ENCODE measurements around the gene NPPC.
A peak's percentile ranks its signal among the peaks of the same experiment; 100 is the strongest.

The NPPC gene

GRCh38 chr2:231877533-231878456, 48.4 kb downstream of the NPPC start:
- in situ Hi-C loops (cut with HindIII; ENCODE audit: low pct_ligation_motif_present, low sequenced_read_pairs) = no loop called here
- Histone ChIP-seq H3K27me3 (replicated peaks) (no peaks in the 10 kb centered on the region), H3K4me3 (ENCODE audit: low read depth, low read length) (no peak overlapping the region), H3K27ac (no peak overlapping the region), H3K36me3 (replicated peaks) (no peaks in the 10 kb centered on the region)
- no peak for TF ChIP-seq CTCF (IDR thresholded peaks at IDR 0.05; ENCODE audit: low read depth, low read length, missing control alignments)
- DNase-seq = peak; percentile 65

GRCh38 chr2:231874944-231875343, 51.3 kb downstream of the NPPC start:
- Histone ChIP-seq H3K36me3 (replicated peaks) (no peaks in the 10 kb centered on the region), H3K27me3 (replicated peaks) (no peaks in the 10 kb centered on the region), H3K4me3 (ENCODE audit: low read depth, low read length) (no peak overlapping the region), H3K27ac (no peak overlapping the region)
- no peak for DNase-seq
- in situ Hi-C loops (cut with HindIII; ENCODE audit: low pct_ligation_motif_present, low sequenced_read_pairs) = no loop called here
- TF ChIP-seq CTCF (IDR thresholded peaks at IDR 0.05; ENCODE audit: low read depth, low read length, missing control alignments) = no peak
